Measurements from ENCODE around the gene RNU7-1.

The RNU7-1 gene

DNA sequence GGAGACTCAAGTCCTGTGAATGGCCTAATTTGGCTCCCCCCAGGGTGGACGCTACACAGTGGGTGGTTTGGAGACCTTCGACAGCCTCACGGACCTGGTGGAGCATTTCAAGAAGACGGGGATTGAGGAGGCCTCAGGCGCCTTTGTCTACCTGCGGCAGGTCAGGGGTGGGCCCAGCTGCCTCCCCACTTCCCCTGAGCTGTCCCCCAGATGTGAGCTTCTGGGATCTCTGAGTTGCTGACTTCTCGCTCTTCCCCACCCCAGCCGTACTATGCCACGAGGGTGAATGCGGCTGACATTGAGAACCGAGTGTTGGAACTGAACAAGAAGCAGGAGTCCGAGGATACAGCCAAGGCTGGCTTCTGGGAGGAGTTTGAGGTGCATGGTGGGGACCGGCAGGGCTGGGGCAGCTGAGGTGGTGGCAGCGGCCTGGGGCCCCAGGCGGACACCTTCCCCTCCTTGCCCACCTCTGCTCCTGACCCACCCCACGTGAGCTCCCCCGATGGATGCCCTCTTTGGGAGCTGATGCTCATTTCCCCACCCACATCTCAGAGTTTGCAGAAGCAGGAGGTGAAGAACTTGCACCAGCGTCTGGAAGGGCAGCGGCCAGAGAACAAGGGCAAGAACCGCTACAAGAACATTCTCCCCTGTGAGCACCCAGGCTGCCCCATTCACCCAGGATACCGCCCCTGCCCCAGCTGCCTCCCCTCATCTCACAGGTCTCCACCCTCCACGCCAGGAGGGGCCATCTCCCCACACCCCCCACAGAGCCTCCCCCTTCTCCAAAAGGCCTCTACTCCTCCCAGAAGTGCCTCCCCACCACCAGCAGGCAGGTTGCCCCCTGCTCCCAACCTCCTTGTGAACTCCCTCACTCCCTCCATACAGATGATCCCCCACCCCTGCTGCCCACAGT is 11.7 kb downstream of the RNU7-1 start:
- no peak overlapping the region for H3K4me3 ChIP-seq (replicated peaks; ENCODE audit: low read depth, low read length)
- no peak for TF ChIP-seq CTCF (IDR thresholded peaks at IDR 0.05; ENCODE audit: low read depth, low read length, missing control alignments)
- no peak for DNase-seq (ENCODE audit: extremely low read depth, low read depth)

DNA sequence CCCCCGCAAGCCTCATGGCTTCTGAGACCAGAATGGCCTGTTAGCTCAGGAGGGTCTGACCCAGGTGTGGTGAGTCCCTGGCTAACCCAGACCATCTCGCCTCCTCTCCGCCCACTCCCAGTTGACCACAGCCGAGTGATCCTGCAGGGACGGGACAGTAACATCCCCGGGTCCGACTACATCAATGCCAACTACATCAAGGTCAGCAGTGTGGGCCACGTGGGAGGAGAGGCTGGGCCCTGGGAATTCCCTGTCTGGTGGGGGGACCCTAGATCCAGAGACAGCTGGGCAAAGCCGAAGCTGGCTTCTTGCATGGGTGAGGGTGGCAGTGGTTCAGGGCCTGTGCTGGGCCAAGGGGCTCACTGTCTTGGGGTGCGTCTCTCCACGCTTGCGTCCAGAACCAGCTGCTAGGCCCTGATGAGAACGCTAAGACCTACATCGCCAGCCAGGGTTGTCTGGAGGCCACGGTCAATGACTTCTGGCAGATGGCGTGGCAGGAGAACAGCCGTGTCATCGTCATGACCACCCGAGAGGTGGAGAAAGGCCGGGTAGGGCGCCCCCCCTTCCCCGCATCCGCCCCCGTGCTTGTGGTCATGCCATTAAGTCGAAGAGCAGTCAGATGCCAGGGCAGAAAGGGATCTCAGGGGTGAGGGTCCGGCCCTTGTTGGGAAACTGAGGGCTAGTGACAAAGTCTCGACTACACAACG is 12.6 kb downstream of the RNU7-1 start:
- no peak overlapping the region for H3K4me3 ChIP-seq (replicated peaks; ENCODE audit: low read depth, low read length)
- DNase-seq (ENCODE audit: extremely low read depth, low read depth) = no peak
- no peak for TF ChIP-seq CTCF (IDR thresholded peaks at IDR 0.05; ENCODE audit: low read depth, low read length, missing control alignments)

GRCh38 chr12:6957151-6957701 is 13.6 kb downstream of the RNU7-1 start:
- no peak overlapping the region for H3K4me3 ChIP-seq (replicated peaks; ENCODE audit: low read depth, low read length)

GRCh38 chr12:6957741-6958608 is 14.4 kb downstream of the RNU7-1 start:
- no peak for TF ChIP-seq CTCF (IDR thresholded peaks at IDR 0.05; ENCODE audit: low read depth, low read length, missing control alignments)
- DNase-seq (ENCODE audit: extremely low read depth, low read depth) = no peak
- H3K4me3 ChIP-seq (replicated peaks; ENCODE audit: low read depth, low read length) = no peak overlapping the region

More at GRCh38 chr12:6957151-6957701, 13.6 kb downstream of the RNU7-1 start:
- DNase-seq (ENCODE audit: extremely low read depth, low read depth) = no peak
- no peak for TF ChIP-seq CTCF (IDR thresholded peaks at IDR 0.05; ENCODE audit: low read depth, low read length, missing control alignments)

DNA sequence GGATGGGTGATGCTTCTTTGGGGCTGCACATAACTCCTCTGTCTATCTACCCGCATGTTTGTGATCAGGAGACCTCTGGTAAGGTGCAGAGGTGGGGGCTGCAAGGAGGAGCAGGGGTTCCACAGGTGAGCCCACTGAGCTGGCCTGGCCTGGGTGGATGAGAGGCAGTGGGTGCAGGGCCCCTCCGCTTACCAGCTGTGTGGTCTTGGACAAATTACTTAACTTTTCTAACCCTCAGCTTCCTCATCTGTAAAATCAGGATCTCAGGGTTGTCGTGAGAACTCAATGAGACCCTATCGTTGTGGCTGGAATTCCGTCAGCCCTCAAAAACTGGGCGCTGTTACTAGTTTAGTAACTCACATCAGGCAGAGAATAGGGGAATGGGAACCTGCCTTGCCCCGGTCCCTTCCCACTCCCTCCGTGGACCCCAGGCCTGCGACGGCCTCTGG is 15.0 kb downstream of the RNU7-1 start:
- no peak for DNase-seq (ENCODE audit: extremely low read depth, low read depth)
- TF ChIP-seq CTCF (IDR thresholded peaks at IDR 0.05; ENCODE audit: low read depth, low read length, missing control alignments) = no peak
- H3K4me3 ChIP-seq (replicated peaks; ENCODE audit: low read depth, low read length) = no peak overlapping the region
